ENCODE measurements around the gene WNT3.

WNT3 gene

DNA sequence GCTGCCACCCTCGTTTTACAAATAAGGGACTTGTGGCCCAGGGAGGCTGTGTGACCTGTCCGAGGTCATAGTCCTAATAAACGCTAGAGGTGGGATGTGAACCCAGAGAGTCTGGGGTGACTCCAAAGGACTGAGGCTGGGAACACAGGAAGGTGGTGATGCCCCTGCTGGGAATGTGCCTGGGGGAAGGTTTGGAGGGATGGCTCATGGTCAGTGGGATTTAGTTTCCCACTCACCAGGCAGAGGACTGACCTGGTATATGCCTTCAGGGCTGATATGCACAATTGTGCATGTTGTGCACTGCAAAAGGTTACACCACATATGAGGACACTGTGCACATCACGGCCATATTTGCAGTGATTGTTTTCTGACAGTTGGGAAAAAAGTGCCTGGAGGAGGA, 19.0 kb upstream of the WNT3 start:
- DNase-seq (ENCODE audit: low read depth in 2 of 3, low spot score in 1 of 3) = no peak

DNA sequence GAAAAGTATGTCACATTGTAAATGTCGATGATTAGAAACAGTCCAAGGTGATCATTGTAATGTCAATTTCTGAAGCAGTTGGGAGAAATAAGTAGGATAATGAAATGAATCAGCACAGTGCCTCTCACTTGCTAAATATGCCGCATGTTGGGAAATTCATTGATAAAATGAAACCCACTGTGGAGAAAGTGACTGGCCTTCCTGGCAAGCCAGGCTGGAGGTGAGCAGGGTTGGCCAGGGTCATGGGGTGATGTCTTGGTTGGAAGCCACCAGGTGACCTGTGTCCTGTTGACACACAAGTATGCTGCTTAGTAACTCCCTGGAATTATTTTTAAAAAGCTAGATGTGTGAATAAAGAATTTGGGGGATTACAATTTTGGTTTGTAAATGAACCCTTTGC, 18.0 kb upstream of the WNT3 start:
- no peak for DNase-seq (ENCODE audit: low read depth in 2 of 3, low spot score in 1 of 3)

DNA sequence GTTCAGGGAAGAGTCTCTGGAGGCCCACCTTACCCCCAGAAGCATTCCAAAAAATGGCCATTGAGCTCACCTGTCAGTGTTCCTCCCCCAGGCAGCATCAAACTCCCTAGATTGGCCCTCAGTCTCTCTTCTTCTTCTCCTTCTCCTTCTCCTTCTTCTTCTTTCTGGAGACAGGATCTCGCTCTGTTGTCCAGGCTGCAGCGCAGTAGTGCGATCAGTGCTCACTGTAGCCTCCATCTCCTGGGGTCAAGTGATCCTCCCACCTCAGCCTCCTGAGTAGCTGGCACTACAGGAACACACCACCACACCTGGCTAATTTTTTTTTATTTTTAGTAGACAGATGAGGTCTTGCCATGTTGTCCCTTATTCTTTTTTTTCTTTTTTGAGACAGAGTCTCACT, 16.4 kb upstream of the WNT3 start:
- DNase-seq (ENCODE audit: low read depth in 2 of 3, low spot score in 1 of 3) = no peak

DNA sequence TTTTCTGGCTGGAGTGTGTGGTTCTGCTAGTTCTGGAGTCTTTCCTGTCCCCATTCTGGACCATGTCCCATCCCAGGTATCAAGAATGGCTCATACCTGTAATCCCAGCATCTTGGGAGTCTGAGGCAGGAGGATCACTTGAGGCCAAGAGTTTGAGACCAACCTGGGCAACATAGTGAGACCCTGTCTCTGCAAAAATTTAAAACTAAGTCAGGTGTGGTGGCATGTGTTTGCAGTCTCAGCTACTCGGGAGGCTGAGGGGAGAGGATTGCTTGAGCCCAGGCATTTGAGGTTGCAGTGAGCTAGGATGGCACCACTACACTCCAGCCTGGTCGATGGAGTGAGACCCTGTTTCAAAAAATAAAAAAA, 15.3 kb upstream of the WNT3 start:
- DNase-seq (ENCODE audit: low read depth in 2 of 3, low spot score in 1 of 3) = no peak

DNA sequence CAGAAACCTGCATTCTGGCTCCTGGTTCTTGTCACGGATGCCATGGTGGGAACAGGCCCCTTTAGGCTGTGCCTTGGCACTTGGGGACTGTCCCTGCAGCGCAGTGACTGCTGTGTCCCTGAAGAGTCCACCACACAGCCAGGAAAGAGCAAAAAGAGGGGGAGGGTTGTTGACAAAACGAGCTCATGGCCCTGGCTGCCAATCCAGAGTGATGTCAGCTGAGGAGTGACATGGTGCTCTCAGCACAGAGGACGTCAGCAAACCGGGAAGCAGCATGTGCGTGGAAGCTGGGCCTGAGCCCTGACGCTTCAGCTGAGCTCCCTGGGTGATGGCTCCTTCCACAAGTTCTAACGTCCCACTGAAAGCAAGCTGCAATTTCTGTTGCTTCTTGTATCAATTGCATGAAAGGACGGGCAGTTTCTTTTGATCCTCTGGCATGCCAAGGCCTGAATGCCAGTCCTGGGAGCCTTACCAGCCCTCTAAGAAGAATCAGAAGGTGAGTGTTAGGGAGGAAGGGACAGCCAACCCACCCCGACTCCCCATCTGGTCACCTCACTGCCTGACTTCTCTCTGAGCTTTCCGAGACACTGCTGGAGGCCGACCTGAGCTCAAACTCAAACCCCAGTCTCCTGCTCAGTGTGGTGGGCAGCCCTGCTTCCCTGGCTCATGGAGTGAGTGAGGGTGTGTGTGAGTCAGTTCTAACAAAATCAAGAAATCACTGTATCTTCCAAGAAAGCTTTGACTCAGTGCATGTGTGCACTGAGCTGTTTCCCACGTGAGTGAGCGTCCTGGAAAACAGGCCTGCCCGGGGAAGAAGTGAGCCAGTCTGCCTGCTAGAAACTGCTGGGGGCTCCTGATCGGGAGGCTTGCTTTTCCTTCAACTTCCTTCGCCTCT, 14.7 kb upstream of the WNT3 start:
- no peak for DNase-seq (ENCODE audit: low read depth in 2 of 3, low spot score in 1 of 3)

DNA sequence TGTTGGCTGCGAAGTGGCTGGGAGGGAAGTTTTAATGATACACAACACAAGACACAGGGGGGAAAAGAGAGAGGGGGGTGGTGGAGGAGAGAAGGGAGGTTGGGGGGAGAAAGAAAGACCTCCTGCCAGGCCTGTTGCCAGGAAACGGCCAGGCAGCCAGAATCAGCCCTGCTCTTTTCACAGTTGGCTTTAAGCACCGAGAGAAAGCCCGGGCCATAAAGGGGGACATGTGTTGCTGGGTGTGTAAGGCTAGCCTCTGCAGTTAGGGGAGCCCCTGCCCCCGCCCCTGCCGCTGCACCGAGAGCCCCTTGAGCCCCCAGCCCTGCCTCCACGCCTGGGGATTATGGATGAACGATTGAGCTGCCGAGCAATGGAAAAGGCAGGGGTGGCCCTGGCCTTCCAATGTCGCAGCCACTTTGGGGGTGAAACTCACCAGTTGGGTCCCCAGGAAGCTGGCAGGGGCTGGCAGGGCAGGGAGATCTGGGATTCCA, 13.9 kb upstream of the WNT3 start:
- DNase-seq (ENCODE audit: low read depth in 2 of 3, low spot score in 1 of 3) = no peak

DNA sequence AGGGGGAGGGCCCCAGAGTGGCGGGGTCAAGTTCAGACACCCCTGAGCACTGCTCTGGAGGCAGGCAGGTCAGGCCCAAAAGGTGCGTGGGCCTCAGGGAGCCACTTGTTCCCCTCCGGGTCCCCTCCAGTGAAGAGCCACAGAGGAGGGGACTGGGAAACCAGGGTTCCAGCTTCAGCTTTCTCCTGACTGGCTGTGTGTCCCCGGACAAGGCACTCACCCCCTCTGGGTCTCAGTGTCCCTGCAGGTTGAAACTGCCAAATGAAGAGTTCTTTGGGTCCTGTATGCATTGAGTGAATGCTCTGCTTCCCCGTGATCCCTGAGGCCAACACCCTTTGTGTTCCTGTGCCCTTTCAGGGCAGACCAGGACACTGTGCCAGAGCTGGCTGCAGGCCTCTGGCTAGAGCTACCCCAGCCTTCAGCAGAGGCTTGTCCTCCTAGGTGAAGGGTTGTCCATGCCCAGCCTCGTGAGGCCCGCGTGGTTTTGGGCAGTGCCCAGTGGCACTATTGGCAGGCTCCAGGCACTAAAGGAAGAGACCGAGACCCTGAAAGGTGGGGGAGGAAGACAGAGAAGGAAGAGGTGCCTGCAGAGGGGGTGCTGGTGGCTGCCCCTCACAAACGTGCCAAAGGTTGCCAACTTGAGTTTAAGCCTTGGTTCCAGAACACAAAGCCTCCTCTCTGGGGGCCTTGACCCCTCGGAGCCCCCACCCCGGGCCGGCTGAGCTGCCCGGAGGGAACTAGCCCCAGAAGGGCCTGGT, 13.3 kb upstream of the WNT3 start:
- no peak for DNase-seq (ENCODE audit: low read depth in 2 of 3, low spot score in 1 of 3)

DNA sequence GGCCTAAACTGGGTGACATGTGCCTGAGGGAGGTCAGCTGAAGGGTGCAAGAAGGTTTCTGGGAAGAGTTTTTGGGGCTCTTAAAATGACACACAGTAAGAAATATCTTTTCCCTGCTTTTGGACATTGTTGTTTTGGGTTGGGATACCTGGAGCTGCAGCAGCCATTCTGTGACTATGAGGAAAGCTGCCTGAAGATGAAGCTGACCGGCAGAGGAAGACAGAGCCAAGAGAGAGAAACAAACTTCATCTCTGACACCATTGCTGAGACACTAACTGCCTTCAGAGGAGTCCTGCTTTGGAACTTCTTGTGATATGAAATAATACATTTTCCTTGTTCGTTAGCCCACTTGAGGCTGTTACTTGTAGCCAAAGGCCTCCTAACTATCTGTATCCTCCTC, 8.8 kb upstream of the WNT3 start:
- DNase-seq (ENCODE audit: low read depth in 2 of 3, low spot score in 1 of 3) = no peak

DNA sequence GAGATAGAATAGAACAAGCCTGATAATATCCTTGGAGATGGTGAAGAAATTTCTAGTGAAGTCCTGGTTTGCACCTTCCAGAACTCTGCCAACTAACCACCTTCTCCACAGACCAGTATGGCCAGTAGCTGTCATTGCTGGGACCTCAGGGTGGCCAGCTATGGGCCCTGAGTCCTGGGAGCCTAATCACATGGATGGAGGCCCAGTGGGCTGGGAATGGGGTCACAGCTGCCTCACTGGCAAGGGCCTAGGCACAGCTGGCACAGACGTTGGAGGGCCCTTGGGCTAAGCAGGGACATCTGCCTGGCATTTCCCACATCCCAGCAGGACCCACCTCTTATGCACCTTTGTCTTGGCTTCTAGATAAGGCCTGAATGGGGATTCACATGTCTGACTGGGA, 7.6 kb upstream of the WNT3 start:
- DNase-seq (ENCODE audit: low read depth in 2 of 3, low spot score in 1 of 3) = no peak

DNA sequence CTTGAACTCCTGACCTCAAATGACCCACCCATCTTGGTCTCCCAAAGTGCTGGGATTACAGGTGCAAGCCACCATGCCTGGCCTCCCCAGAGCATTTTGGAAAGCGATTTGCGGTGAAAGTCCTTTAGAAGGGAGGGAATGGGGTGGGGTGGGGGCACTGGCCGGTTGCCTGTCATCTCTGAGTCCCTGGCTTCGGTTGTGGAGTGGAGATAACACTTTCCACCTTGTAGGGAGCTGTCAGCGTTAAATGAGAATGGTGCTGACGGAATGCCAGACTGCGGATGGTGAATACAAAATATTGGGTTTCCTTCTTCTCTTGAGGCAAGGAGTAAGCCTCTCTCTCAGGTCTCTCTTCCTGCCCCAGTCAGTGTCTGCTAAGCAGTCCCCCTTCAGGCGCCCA, 5.2 kb upstream of the WNT3 start:
- no peak for DNase-seq (ENCODE audit: low read depth in 2 of 3, low spot score in 1 of 3)

DNA sequence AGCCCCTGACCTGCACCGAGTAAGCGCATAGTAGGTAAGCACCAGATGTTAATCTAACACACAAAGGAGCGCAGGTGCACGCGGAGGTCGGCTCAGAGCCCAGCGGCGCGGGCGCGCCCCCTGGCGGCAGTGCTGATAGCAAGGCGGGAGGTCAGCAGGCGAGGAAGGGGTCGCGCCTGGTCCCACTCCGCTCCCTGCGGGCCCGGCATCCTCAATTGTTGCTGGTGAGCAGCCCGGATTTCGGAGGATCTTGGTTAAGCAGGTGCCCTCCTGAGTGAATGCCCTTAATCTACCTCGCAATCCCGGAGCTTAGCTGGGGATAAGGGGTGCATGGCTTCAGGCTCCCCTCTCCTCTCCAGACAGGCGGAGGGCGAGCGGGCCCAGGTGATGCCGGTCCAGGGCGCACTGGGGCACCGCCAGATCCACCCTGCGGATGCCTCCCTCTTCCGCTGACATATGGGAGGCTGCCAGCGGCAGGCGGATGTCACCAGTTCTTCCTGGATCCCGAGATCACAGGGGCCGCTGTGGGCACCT, 4.0 kb upstream of the WNT3 start:
- peak in 1 of 3 donors; percentile 28 for DNase-seq (ENCODE audit: low read depth in 2 of 3, low spot score in 1 of 3)

DNA sequence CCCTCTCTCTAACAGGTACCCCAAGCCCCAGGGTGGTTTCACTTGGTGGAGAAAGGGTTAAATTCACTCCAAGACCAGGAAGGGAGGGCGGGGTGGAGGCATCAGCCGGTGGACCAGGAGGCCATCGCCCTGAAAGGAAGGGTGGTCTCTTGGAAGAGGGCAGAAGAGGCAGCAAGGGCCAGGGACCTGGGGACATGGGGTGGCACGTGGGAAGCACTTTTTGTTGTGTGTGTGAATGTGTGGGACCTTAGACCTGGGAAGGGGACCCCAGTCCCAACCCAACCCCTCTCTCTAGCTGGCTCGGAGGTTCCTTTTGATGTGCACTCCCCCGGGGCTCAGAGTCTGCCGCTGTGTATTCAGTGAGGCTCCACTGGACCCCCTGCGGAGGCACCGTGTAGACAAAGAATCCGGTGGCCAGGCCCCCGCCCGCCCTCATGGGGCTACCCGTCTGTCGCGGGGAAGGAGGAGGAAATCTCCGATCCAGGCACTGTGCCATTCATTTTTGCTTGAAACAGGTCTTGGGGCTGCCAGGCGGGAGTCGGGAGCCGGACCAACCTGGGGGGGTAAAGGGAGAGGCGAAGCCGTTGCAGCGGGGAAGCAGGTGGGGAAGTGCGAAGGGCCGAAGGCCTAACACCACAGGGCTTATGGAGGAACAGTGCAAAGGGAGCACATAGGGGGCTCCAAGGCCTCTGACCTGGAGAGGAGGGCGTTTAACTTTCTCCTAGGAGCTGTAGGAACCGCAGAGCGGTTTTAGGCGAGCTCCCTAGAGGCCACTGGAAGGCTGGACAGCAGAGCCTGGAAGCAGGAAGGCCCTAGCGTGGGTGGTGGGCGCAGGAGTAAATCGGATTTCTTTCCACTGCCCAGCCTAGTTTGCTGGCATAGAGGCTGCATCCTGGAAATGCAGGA, 3.2 kb upstream of the WNT3 start:
- no peak for DNase-seq (ENCODE audit: low read depth in 2 of 3, low spot score in 1 of 3)

DNA sequence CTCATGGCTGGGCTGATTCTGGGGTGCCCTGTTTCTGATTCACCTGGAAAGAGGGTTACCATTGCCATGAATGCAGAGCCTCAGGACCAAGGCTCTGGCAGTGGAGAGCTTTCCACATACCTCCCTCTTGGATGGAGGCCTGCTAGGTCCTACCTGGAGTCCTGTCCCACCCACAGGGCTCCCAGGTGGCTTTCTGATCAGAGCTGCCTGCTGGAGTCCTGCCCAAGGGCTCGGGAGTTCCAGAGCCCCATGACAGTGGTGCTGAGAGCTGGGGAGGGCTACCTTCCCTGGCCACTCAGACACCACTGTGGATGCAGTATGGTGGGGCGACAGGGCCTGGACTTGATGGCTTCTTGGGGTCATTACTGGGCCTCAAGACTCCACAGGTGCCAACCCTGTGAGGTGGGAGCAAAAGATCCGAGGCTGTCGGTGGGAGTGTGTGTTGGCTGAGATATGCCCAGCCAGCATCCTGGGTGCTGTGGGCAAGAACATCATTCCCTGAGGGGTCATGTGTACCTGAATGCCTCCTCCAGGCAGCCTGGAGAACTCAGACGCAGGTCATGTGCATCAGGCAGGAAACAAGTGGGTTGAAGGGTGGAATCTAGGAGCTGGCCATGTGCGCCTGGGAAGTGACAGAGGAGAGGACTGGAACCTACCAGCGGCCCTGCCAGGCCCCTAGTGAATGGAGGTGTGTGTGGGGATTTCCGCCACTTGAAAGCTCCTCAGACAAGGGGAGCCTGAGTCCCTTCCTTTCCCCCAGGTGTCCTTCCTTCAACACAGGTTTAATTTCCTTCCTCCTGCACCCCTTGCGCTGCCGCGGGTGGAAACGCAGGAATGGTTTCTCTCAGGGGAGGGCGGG, 2.3 kb upstream of the WNT3 start:
- no peak for DNase-seq (ENCODE audit: low read depth in 2 of 3, low spot score in 1 of 3)

DNA sequence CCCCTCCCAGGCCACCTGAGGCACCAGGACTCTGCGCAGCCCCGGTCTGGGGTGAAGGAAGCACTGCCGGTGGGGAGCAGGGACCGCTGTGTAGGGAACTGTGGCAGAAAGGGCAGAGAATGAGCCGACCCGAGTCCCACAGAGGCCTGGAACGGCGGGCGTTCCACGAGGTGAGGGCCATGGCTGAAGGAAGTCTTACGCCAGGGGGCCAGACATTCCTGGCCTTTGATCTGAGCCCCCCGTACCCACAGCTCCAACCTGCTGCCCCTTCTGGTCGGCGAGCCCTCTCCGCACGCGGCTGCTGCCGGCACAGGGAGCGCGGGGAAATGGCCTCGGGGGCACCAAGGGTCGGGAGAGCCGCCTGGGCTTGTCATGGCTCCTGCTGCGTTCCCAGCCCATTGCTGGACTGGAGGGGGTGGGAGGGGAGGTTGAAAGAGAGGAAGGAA, 1.4 kb upstream of the WNT3 start:
- DNase-seq (ENCODE audit: low read depth in 2 of 3, low spot score in 1 of 3) = no peak

DNA sequence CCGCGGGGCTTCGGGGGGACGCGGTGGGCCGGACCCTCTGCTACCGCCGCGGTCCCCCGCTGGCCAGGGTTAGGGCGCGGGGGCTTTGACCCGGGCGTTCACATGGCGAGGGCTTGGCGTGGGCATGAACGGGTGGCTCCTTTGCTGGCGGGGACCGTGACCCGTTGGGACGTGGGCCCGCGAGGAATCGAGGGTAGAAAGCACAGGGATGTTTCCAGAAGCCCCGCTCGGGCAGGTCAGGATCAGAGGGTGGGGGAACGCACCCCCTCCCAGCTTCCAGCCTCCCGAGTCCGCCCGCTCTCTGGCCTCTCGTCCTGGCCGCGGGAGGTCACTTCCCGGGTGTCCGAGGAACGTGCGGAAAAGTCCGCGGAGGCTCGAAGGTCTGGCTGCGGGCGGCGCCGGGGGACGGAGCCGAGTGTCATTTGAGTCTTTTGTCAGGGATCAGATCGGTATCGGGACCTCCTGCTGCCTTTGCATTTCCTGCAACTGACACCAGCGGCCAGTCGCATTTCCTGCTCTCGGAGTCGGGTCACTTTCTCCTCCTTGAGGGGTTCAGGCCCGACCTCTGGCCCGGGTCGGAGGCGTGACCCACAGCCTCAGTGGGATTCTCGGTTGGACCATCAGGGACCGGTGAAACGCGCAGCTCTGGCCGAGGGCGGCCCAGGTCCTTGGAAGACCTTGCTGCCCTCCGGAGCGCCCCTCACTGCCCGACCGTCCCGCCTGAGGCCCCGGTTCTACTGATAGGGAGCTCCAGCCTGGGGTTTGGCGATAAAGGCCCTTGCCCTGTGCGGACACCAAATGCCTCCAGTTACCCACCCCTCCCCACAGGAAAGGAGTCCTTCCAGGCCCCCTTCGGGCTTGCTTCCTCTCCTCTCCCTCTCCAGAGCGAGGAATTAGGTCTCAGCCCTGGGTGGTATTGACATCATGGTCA, 702 bp upstream of the WNT3 start:
- no peak for DNase-seq (ENCODE audit: low read depth in 2 of 3, low spot score in 1 of 3)

DNA sequence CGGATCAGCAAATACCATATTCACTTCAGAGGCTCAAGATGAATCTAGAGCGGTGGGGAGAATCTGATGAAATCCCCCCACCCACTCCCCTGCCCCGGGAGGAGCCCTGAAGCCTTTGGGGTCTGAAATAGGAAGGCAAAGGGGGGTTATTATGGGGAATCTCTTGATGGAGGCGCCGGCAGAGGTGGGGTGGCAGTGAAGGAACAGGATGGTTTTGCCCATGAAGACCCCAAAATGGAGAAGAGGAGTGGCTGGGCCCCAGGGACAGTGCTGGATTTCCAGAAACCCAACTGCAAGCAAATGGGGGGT, 637 bp downstream of the WNT3 start:
- no peak for DNase-seq (ENCODE audit: low read depth in 2 of 3, low spot score in 1 of 3)

DNA sequence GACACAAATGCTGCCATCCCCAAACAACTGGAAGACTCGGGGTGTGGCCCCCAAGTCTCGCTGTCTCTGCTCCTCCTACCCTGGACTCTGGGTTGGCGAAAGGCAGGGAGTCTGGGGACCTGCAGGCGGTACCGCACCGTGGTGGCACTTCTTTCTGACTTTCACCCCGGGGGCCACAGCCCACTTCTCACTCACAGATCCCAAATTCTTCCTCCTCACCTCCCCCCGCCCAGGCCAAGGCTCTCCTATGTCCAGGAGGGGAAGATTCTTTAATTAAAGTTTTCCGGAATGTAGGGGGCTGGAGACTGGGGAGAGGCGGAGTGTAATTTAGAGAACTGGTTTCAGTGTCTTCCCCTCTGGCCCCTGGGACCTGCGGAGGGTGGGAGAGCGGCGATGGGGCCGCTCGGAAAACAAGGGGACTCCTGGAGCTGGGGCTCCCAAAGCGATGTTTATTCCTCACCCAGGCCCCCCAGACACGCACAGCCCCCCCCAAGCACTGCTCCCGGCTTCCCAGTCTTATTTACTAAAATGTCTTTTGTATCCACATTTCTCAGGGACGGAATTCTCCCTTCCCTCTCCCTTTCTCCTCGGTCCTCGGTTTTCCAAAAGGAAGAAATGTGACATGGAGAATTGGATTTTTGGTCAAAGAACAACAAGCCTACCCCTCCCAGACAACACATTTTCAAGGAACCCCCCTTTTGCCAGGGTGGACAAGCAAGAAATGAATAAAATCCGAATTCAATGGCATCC, 1.2 kb downstream of the WNT3 start:
- DNase-seq (ENCODE audit: low read depth in 2 of 3, low spot score in 1 of 3) = no peak
